Heart left ventricle (tissue), 13 donors: ENCODE measurements around the gene WNK3.

Experiments used
- CTCF ChIP-seq, 12 donors: fragments of 200-600 bp; sonication (generic) in 4 of 12; IDR thresholded peaks; one replicate each; pipeline versions ENCODE4 v1.5.0 to v1.8.0; 2018 to 2022; ENCODE audit warnings: antibody characterized with exemption in 12 of 12, mild to moderate bottlenecking in 5 of 12
- POLR2A ChIP-seq, 2 donors: fragments of 450-650 bp; IDR thresholded peaks; one replicate each; pipeline ENCODE4 v1.6.1; 2017; ENCODE audit warnings: antibody characterized with exemption in 2 of 2, mild to moderate bottlenecking in 2 of 2, moderate library complexity in 2 of 2
- donor health status: ischemic (EF 13 %, LVEDD 7.1; RV severe dilation, severe dysfunction).
- donor health status: DM: no; HTN: yes; CAD: no.
- donor health status: DM: no; HTN: no; CAD: no.
- donor health status: ischemic (EF 25% LVEDD 6.9; RV normal size, moderate dysfunction).
- donor health status: ischemic (EF 25% LVEDD 5.7; RV mildly dilated, moderate dysfunction).
- donor health status: ischemic (EF 35%, LVEDD 5.7; RV mildly dilated, moderate dysfunction).
- donor health status: nonischemic (EF 11% LVEDD 7.7; RV severe dilation, severe dysfunction).
- donor health status: DM: yes; HTN: yes; CAD: no.
- donor health status: PGD.
- donor health status: ischemic (EF 29% LVEDD 5.4; RV normal size, mild dysfunction).
- donor health status: nonischemic (EF 23%, LVEDD 6.1; RV moderate dilation, normal function).

- no peak for TF ChIP-seq CTCF (IDR thresholded peaks at IDR 0.05)
- TF ChIP-seq POLR2A (IDR thresholded peaks at IDR 0.05): no peak
These were observed 190.9 kb downstream of the WNK3 start for GRCh38 chrX:54166915-54167314.
